DMS53 (cell line): ENCODE data around the gene TBX19.

Experiments used
- DNase-seq: peaks from one replicate; lab custom pipeline; 2025; lab: John Stamatoyannopoulos, UW

The TBX19 gene

DNA sequence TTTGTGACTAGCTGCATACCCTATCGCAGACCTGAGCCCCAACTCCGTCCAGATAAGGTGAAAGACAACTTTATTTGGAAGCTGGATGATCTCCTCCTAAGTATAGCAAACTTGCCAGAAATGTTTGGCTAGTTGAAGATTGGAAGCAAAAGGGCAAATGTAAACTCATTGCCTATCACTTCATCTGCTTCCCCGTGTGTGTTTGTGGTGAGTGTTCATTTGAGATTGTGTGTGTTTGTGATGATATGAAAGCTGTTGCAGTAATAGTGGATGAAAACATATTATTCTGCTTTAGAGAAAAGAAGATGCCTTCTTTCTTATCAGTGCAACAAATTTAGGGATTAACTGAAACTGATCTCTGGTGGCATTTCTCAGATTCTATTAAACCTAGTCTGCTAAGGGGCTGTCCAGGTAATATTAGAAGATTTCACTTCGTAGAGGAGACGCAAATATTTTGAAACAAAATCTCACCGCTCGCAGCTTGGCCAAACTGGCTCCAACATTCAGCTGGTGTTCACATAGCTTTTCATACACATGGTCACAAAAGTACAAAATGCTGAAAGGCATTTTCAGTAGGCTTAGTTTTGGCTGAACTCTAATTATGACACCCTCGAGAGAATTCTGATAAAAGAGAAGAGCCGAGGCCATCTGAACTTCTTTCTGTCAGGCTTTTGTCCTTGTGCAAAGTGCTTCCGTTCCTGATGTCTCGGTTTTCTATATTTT lies 1.1 kb downstream of the TBX19 start:
- DNase-seq, result no peak

DNA sequence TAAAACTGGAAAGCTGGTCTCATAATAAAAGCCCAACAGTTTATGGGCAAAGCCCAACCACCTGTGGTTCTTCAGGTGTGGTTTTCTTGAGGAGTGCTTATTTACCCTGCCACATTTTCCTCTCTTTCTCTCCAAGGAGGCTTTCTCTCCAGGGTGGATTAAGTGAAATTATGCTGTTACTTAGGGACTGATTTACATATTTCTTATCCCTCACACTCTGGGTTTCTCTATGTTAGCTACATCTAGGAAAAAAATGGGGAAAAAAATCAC lies 4.8 kb downstream of the TBX19 start:
- peak; percentile 66 for DNase-seq

DNA sequence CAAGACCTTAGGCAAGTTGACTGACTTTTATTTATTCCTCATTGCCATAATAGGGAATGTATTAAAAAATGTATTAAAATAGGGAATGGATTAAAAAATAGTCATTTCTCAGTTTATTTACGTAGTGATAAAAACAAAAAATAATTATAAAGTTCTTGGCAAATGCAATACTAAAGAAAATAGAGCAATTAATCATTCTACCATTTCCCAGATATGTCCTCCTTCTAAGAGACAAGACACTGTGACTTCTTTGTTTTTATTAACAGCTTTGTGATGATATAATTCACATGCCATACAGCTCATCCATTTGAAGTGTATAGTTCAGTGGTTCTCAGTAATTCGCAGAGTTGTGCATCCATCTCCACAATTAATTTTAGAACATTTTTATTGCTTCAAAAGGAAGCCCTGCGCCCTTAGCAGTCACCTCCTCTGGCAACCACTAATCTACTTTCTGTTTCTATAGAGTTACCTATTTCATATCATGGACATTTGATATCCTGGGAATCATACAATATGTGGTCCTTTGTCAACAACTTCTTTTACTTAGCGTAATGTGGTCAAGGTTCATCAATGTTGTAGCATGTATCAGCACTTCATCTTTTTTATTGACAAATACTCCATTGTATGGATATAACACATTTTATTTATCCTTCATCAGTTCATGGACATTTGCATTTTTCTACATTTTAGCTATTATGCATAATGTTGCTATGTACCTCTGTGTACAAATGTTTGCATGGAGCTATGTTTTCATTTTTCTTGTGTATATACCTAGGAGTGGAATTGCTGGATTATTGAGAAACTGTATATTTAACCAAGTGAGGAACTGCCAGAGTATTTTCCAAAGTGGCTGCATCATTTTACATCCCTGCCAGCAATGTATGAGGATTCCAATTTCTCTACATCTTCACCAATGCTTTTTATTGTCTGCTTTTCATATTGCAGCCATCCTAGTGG lies 5.6 kb downstream of the TBX19 start:
- peak; percentile 66 for DNase-seq

DNA sequence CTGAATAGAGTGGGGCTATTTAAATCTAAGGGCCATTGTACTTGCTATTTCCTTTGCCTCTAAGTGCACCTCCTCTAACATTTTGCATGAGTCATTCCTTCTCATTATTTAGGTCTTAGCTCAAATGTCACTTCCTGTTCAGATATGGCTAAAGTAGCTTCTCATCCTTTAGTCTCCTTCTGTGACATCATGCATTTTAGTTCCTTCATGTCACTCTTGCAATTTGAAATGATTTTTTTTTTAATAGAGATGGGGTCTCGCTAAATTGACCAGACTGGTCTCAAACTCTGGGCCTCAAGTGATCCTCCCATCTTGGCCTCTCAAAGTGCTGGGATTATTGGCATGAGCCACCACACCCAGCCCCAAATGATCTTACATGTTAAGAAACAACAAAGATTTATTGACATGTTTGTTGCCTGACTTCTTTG lies 6.6 kb downstream of the TBX19 start:
- peak; percentile 73 for DNase-seq

- no peak for DNase-seq
Measured at GRCh38 chr1:168288311-168289052, 7.8 kb downstream of the TBX19 start.

GRCh38 chr1:168291222-168291837 lies 10.7 kb downstream of the TBX19 start:
- DNase-seq, result no peak

DNA sequence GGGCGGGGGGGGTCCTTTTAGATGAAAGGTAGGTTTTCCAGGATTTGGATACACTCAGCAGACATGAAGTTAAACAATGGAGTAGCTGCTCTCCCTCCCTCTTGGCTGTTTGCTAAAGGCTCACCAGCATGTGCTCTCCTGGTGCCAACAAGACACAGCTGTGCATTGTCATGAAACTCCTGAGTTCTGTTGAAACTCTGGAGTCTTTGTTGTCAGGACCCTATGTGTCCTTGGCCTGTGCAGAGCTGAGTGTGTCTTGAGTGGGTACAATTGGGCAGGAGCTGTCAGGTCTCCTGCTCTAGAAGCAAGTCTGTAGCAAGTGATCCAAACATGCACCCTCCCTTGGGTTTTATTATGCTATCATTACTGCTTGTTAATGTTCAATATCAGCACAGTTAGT lies 12.7 kb downstream of the TBX19 start:
- DNase-seq, result no peak

GRCh38 chr1:168295411-168296114 lies 14.9 kb downstream of the TBX19 start:
- no peak for DNase-seq

- DNase-seq, result peak; percentile 27
Measured at GRCh38 chr1:168297019-168297730, 16.5 kb downstream of the TBX19 start.

DNA sequence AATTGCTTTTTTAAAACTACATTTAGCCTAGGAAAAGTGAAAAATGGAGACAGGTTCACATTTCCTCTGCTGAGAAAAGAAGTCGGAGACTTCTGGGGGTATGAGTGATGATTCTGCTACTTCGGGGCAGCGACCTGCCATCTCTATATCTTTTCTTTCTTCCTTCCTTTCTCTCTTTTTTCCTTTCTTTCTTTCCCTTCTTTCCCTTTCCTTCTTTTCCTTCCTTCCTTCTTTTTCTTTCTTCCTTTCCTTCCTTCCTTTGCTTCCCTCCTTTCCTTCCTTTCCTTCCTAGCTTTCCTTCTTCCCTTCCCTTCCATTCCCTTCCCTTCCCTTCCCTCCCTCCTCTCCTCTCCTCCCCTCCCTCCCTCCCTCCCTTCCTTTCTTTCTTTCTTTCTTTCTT lies 17.8 kb downstream of the TBX19 start:
- DNase-seq, result no peak

- no peak for DNase-seq
Measured at GRCh38 chr1:168300626-168301025, 19.9 kb downstream of the TBX19 start.

DNA sequence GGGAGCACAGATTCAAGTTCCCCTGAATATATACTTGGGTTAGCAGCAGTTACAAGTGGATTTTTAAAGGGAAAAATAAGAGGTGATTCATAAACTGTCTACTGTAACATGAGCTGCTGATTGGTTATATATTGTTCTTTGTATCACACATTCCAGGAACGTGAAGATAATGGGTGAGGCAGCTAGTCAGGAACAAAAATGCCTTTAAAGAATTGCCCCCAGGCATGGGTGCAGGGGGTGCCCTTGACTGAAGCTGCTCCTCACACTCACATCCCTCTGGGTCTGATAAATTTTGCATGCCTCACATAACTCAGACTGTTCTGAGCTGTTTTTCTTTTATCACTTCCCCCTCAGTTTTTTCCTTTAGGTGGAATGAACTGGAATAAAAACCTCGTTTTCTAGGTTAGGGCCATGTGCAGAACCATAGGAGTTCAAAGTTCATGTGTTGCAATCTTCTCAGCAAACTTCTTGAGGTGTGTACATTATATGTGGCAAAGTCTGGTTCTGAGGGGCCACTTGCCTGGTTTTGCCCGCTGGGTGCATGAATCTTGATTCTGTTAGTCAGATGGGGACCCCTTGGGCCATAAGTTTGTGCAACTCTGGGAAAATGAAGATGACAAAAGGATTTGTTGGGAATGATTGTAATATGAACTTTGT lies 21.1 kb downstream of the TBX19 start:
- DNase-seq, result no peak

DNA sequence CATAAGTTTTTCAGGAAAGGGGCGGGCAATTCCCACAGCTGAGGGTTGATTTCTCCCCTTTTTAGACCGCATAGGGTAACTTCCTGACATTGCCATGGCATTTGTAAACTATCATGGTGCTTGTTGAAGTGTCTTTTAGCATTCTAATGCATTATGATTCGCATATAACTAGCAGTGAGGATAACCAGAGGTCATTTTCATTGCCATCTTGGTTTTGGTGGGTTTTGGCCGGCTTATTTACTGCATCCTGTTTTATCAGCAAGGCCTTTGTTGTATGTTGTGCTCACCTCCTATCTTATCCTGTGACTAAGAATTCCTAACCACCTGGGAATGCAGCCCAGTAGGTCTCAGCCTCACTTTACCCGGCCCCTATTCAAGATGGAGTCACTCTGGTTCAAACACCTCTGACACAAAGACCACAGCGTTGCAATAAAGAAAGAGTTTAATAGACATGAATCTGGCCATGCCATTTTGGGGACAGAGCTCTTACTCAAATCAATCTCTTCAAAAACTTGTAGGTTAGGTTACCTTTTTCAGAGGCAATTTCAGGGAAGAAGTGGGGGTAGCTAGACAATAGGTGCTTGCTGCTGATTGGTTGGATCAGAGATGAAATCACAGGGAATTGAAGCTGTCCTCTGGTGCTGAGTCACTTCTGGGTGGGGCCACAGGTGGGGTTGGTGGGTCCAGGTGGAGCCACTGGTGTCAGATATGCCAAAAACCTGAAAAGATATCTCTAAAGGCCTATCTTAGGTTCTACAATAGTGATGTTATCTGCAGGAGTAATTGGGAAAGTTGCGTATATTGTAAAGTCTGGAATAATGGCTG lies 23.3 kb downstream of the TBX19 start:
- DNase-seq, result no peak

- DNase-seq, result no peak
Measured at GRCh38 chr1:168304865-168305264, 24.2 kb downstream of the TBX19 start.

GRCh38 chr1:168312718-168313604 lies 32.3 kb downstream of the TBX19 start:
- DNase-seq, result peak; percentile 7

DNA sequence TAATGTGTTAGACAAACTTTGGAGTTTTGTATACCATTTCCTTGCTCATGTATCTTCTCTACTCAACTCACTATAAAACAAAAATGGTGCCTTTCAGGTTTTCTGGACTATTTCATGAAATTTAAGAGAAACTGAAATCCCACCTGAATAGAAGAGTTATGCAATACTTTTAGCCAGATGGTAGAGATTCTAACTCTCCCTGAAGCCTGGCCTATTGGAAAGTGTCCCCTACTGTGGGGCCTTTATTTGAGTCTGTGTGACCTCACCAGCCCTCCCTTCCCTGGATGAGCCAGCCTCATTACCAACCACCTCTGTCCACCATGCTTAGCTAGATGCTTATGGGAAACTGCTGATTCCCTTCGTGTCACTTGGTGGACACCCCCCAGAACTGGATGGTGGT lies 35.5 kb downstream of the TBX19 start:
- no peak for DNase-seq

GRCh38 chr1:168317309-168317708 lies 36.6 kb downstream of the TBX19 start:
- DNase-seq, result no peak

DNA sequence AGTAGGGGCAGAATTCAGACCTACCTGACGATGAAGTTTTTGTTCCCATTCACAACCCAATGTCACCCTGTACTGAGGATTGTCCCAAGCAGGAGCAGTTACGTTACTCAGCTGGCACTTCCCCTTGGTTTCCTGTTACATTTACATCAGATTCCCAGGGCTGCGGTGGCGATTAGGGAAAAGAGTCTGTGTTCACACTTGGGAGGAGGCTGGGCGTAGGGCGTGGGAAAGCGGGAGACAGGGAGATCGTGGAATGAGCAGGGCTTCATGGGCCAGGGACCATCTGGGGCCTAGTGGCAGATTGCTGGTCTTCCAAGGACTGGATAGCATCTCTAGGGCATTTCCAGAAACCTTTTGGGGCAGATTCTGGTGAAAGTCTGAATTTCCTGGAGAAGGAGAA lies 39.0 kb downstream of the TBX19 start:
- no peak for DNase-seq

DNA sequence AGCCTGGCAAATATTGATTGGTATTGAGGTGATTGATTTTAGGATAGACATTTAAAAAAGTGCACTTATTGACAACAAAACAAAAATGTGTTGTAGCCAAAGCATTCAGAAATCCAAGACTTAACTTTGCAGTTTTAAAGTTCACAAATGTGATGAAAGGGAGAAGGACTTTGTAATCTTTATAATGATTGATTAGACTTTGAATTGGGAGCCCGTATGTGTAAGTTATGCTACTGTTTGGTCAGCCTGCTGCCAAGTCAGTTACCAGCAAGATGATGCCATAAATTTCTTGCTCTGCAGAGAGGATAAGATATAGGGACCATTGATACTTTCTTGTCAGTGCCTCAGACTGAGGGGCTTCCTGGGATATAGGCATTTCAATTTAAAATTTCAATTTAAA lies 39.5 kb downstream of the TBX19 start:
- no peak for DNase-seq
